Tibial nerve (tissue), 3 donors: Measurements from ENCODE around the gene EPX.

Source experiments
- CTCF ChIP-seq, 5 experiments: fragments of 200-600 bp in 3 of 5; fragments of 450-650 bp in 2 of 5; sonication (generic) in 3 of 5; IDR thresholded peaks; one replicate each; pipeline ENCODE4 v1.5.1; 2016 to 2019; ENCODE audit warnings: antibody characterized with exemption in 5 of 5, mild to moderate bottlenecking in 3 of 5, moderate library complexity in 2 of 5
- POLR2A ChIP-seq, 2 donors: fragments of 450-650 bp; IDR thresholded peaks; one replicate each; pipeline ENCODE4 v1.6.1; 2017; ENCODE audit warnings: antibody characterized with exemption in 2 of 2, mild to moderate bottlenecking in 2 of 2, moderate library complexity in 2 of 2

- no peak for TF ChIP-seq POLR2A (IDR thresholded peaks at IDR 0.05)
- TF ChIP-seq CTCF (IDR thresholded peaks at IDR 0.05) = no peak
Observed at GRCh38 chr17:58231641-58232040, 39.1 kb downstream of the EPX start.
